Measurements from ENCODE around the gene STK40. TPM values are rescaled to one million over a fixed set of nuclear protein-coding genes. Genes with fewer than 3 reads are reported as not detected.

Gene STK40
- total and polyA plus RNA-seq, 9 donors: 22.9 to 104 (median 67.6) TPM

- Histone ChIP-seq H3K9me3 (no peaks in the 10 kb centered on the region), H3K4me1 (ENCODE audit: insufficient read depth) (no peaks in the 10 kb centered on the region), H3K4me3 (no peak overlapping the region), H3K36me3 (no peaks in the 10 kb centered on the region), H3K27me3 (no peaks in the 10 kb centered on the region), H3K27ac (no peak overlapping the region)
- no peak for DNase-seq
- 64 to 73% (median 71%) methylated on average over 9 of the region's 9 CpGs for WGBS, 3 donors
- TF ChIP-seq POLR2A (IDR thresholded peaks at IDR 0.05) (no peak), EP300 (IDR thresholded peaks at IDR 0.05) (no peak), CTCF (IDR thresholded peaks at IDR 0.05) (no peak)
- intact Hi-C loops (cut with DNase I): loop anchor here in 3 of 4 donors (5.0 to 10.0 kb wide), 2 partner anchors 75 to 83 kb away; no protein-coding TSS in a partner anchor
Measured at GRCh38 chr1:36339615-36340014, 46.1 kb downstream of the STK40 start.

- DNase-seq: no peak
- Histone ChIP-seq H3K9me3 (no peaks in the 10 kb centered on the region), H3K4me1 (ENCODE audit: insufficient read depth) (no peaks in the 10 kb centered on the region), H3K4me3 (no peak overlapping the region), H3K27ac (no peak overlapping the region), H3K36me3 (no peaks in the 10 kb centered on the region), H3K27me3 (no peaks in the 10 kb centered on the region)
- WGBS, 3 donors: 83 to 87% (median 84%) methylated on average over 6 to 7 of the region's 7 CpGs
- intact Hi-C loops (cut with DNase I): no loop called here
- no peak for TF ChIP-seq EP300 (IDR thresholded peaks at IDR 0.05)
- TF ChIP-seq POLR2A (IDR thresholded peaks at IDR 0.05): no peak
- no peak for TF ChIP-seq CTCF (IDR thresholded peaks at IDR 0.05)
Measured at GRCh38 chr1:36339215-36339614, 46.5 kb downstream of the STK40 start.

- TF ChIP-seq EP300 (IDR thresholded peaks at IDR 0.05): no peak
- no peak for TF ChIP-seq POLR2A (IDR thresholded peaks at IDR 0.05)
- TF ChIP-seq CTCF (IDR thresholded peaks at IDR 0.05): no peak
Measured at GRCh38 chr1:36337830-36338229, 47.9 kb downstream of the STK40 start.

GRCh38 chr1:36330940-36331339 lies 54.8 kb downstream of the STK40 start:
- DNase-seq: no peak
- Histone ChIP-seq H3K4me1 (ENCODE audit: insufficient read depth) (peaks cover 2% of the 10 kb centered on the region), H3K4me3 (no peak overlapping the region), H3K36me3 (no peaks in the 10 kb centered on the region), H3K9me3 (no peaks in the 10 kb centered on the region), H3K27me3 (no peaks in the 10 kb centered on the region), H3K27ac (no peak overlapping the region)
- 81 to 83% (median 83%) methylated on average over 15 of the region's 15 CpGs for WGBS, 3 donors
- intact Hi-C loops (cut with DNase I): no loop called here
- TF ChIP-seq POLR2A (IDR thresholded peaks at IDR 0.05): no peak
- no peak for TF ChIP-seq CTCF (IDR thresholded peaks at IDR 0.05)
- no peak for TF ChIP-seq EP300 (IDR thresholded peaks at IDR 0.05)

More at GRCh38 chr1:36337830-36338229, 47.9 kb downstream of the STK40 start:
- Histone ChIP-seq H3K4me3 (no peak overlapping the region), H3K27ac (no peak overlapping the region), H3K36me3 (no peaks in the 10 kb centered on the region), H3K27me3 (no peaks in the 10 kb centered on the region), H3K9me3 (no peaks in the 10 kb centered on the region), H3K4me1 (ENCODE audit: insufficient read depth) (no peaks in the 10 kb centered on the region)
- WGBS, 3 donors: 86 to 88% (median 88%) methylated on average over 6 of the region's 6 CpGs
- DNase-seq: no peak
- intact Hi-C loops (cut with DNase I): no loop called here
